Endodermal cell (in vitro differentiated cells): ENCODE data around the gene ORC2. TPM values are rescaled to one million over a fixed set of nuclear protein-coding genes. Genes with fewer than 3 reads are reported as not detected.

Experiments used
- DNase-seq: peaks from one replicate; pipeline ENCODE4 v3.0.0-alpha.2; 2017
- H3K27ac ChIP-seq: 2 replicates; pipeline ENCODE4 v1.5.1; 2013; ENCODE audit warnings: mild to moderate bottlenecking, low read depth, low read length, moderate library complexity
- H3K27me3 ChIP-seq: 2 replicates; pipeline ENCODE4 v1.6.1; 2013; ENCODE audit warnings: mild to moderate bottlenecking, low read length, moderate library complexity; ENCODE audit not compliant: insufficient read depth, control insufficient read depth, poor library complexity, severe bottlenecking
- H3K36me3 ChIP-seq: 2 replicates; pipeline ENCODE4 v1.7.0; 2013; ENCODE audit warnings: mild to moderate bottlenecking, low read length, moderate library complexity; ENCODE audit not compliant: control insufficient read depth, insufficient read depth
- H3K4me1 ChIP-seq: one replicate; pipeline ENCODE4 v1.7.0; 2013; ENCODE audit warnings: low read length; ENCODE audit not compliant: control insufficient read depth, insufficient read depth
- H3K4me3 ChIP-seq: 2 replicates; pipeline ENCODE4 v1.5.1; 2013; ENCODE audit warnings: mild to moderate bottlenecking, low read length, moderate library complexity
- H3K9ac ChIP-seq: 2 replicates; pipeline ENCODE4 v1.6.1; 2013; ENCODE audit warnings: mild to moderate bottlenecking, low read length, moderate library complexity; ENCODE audit not compliant: poor library complexity, severe bottlenecking; ENCODE audit errors: extremely low read depth
- H3K9me3 ChIP-seq: 2 replicates; pipeline ENCODE4 v1.6.1; 2013; ENCODE audit warnings: mild to moderate bottlenecking, low read length, moderate library complexity; ENCODE audit not compliant: control insufficient read depth
- H3K27ac Mint-ChIP-seq: 2 replicates; pipeline ENCODE4 v1.8.0; 2020; ENCODE audit warnings: mixed read lengths
- H3K27me3 Mint-ChIP-seq: 2 replicates; pipeline ENCODE4 v1.8.0; 2021; ENCODE audit warnings: mild to moderate bottlenecking, mixed read lengths; ENCODE audit not compliant: insufficient read depth
- H3K36me3 Mint-ChIP-seq: 2 replicates; pipeline ENCODE4 v1.8.0; 2020; ENCODE audit warnings: low read depth, mixed read lengths
- H3K4me1 Mint-ChIP-seq: 2 replicates; pipeline ENCODE4 v1.8.0; 2020; ENCODE audit warnings: mixed read lengths
- H3K4me3 Mint-ChIP-seq: 2 replicates; pipeline ENCODE4 v1.8.0; 2020; ENCODE audit warnings: mild to moderate bottlenecking, moderate library complexity, mixed read lengths
- H3K9me3 Mint-ChIP-seq: 2 replicates; pipeline ENCODE4 v1.8.0; 2020; ENCODE audit warnings: mild to moderate bottlenecking, mixed read lengths
- WGBS, 2 experiments: methylation state at CpG; one replicate each; pipeline versions ENCODE4 v1.1.5 to v1.1.7; 2013; ENCODE audit warnings: missing lambda C conversion rate in 2 of 2, mixed read lengths in 1 of 2; ENCODE audit not compliant: insufficient coverage in 1 of 2, insufficient read length in 1 of 2; 5-methylcytosine and 5-hydroxymethylcytosine counted together
- total RNA-seq, 2 donors: library from RNA; stranded (reverse); fragmentation: NEBNext Ultra II Directional in 1 of 2; extraction: Animal tissue kit (Norgen Biotek cat#: 25700) in 1 of 2; gene quantifications; 2 replicates in 1 of 2; 3 replicates in 1 of 2; pipeline ENCODE4 v1.2.1, GENCODE V29; 2021
- TF ChIP-seq, protein P1 (sequence below): fragments of 200-600 bp; sonication (generic); conservative IDR thresholded peaks from 2 replicates; pipeline ENCODE4 v1.5.0; 2021; ENCODE audit warnings: antibody characterized with exemption, mild to moderate bottlenecking

Gene ORC2
- total RNA-seq, 2 donors from 2014 or later = 68.9 to 129 TPM

DNA sequence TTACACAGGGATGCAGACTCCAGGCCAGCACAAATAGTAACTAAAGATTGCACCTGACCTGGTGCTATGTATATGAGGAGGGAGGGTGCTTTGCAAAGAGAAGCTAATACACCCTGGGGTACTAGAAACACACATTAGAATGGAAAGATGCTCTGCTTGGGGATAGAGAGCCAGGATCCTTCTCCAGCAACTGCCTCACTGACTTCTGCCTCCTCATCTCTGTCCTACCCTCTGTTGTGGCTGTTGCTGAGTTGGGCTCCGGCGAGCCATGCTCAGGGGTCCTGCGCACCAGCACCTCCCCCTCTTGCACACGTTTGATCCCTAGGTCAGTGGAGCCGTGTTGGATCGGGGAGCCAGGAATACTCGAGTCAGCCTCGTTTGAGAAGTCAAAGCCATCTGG, 23.7 kb upstream of the ORC2 start:
- no peak for DNase-seq
- H3K27ac ChIP-seq = no peak overlapping the region
- Mint-ChIP-seq H3K27ac (no peak overlapping the region), H3K4me3 (no peak overlapping the region), H3K36me3 (peaks cover 28% of the 10 kb centered on the region), H3K9me3 (no peaks in the 10 kb centered on the region), H3K27me3 (no peaks in the 10 kb centered on the region), H3K4me1 (no peaks in the 10 kb centered on the region)
- 88 to 89% methylated on average over 6 to 8 of the region's 8 CpGs for WGBS, 2 experiments
- no peaks in the 10 kb centered on the region for H3K27me3 ChIP-seq
- H3K4me3 ChIP-seq = no peak overlapping the region
- TF ChIP-seq, protein P1, sequence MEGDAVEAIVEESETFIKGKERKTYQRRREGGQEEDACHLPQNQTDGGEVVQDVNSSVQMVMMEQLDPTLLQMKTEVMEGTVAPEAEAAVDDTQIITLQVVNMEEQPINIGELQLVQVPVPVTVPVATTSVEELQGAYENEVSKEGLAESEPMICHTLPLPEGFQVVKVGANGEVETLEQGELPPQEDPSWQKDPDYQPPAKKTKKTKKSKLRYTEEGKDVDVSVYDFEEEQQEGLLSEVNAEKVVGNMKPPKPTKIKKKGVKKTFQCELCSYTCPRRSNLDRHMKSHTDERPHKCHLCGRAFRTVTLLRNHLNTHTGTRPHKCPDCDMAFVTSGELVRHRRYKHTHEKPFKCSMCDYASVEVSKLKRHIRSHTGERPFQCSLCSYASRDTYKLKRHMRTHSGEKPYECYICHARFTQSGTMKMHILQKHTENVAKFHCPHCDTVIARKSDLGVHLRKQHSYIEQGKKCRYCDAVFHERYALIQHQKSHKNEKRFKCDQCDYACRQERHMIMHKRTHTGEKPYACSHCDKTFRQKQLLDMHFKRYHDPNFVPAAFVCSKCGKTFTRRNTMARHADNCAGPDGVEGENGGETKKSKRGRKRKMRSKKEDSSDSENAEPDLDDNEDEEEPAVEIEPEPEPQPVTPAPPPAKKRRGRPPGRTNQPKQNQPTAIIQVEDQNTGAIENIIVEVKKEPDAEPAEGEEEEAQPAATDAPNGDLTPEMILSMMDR = no peak
- no peaks in the 10 kb centered on the region for H3K9me3 ChIP-seq
- H3K9ac ChIP-seq = no peak overlapping the region
- peaks cover 70% of the 10 kb centered on the region for H3K36me3 ChIP-seq
- H3K4me1 ChIP-seq = no peaks in the 10 kb centered on the region

DNA sequence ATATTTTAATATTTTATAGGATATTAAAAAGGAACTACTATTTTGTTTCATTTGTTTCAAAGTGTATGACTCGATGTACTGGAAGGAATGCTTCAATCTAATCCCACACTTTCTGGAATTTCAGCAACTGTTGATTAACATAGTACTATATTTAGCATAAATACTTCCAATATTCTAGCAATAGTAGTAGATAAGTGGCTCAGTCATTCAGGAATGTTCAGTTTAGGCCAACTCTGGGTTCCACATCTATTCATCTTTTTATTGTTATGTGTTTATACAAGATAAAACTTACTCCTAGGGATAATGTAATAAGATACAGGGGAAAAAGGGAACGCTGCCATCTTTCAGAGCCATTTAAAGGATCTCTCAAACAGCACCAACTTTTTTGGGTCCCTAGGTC, 22.3 kb upstream of the ORC2 start:
- 88% methylated on average over 1 of the region's 2 CpGs; no CpG with 5 or more reads in 1 of the 2 experiments for WGBS, 2 experiments
- H3K27me3 ChIP-seq = no peaks in the 10 kb centered on the region
- H3K9me3 ChIP-seq = no peaks in the 10 kb centered on the region
- Mint-ChIP-seq H3K4me3 (no peak overlapping the region), H3K4me1 (peaks cover 2% of the 10 kb centered on the region), H3K27ac (peak overlapping the region; percentile 36), H3K27me3 (no peaks in the 10 kb centered on the region), H3K36me3 (peaks cover 28% of the 10 kb centered on the region), H3K9me3 (no peaks in the 10 kb centered on the region)
- peaks cover 74% of the 10 kb centered on the region for H3K36me3 ChIP-seq
- H3K4me1 ChIP-seq = no peaks in the 10 kb centered on the region
- DNase-seq = no peak
- H3K4me3 ChIP-seq = no peak overlapping the region
- TF ChIP-seq, protein P1 = no peak
- H3K27ac ChIP-seq = no peak overlapping the region
- no peak overlapping the region for H3K9ac ChIP-seq

DNA sequence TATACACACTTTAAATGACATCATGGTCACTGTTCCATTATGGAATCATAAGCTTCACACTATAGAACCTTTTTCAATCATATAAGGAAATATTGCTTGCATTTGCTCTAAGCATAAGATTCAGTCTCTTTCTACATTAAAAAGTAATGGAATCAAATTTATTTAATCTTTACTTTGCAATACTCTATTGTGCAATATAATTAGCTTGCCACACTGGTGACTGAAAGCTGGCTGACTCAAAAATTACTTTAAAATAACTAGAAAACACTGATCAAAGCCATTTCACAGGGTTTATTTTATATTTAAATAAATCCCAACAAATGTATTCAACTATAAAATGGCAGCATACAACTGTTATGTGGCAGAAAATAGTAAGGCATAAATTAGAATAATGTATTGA, 13.2 kb upstream of the ORC2 start:
- H3K9me3 Mint-ChIP-seq = no peaks in the 10 kb centered on the region
- Histone ChIP-seq H3K9ac (no peak overlapping the region), H3K4me1 (no peaks in the 10 kb centered on the region), H3K9me3 (no peaks in the 10 kb centered on the region), H3K4me3 (no peak overlapping the region), H3K27me3 (no peaks in the 10 kb centered on the region), H3K27ac (no peak overlapping the region), H3K36me3 (peaks cover 37% of the 10 kb centered on the region)
- peaks cover 11% of the 10 kb centered on the region for H3K36me3 Mint-ChIP-seq
- H3K4me1 Mint-ChIP-seq = peaks cover 2% of the 10 kb centered on the region
- H3K27ac Mint-ChIP-seq = no peak overlapping the region
- no peak for DNase-seq
- TF ChIP-seq, protein P1 = no peak
- H3K27me3 Mint-ChIP-seq = no peaks in the 10 kb centered on the region
- H3K4me3 Mint-ChIP-seq = no peak overlapping the region
